GM23338 (cell line): ENCODE data around the gene DNAJC4. TPM values are rescaled to one million over a fixed set of nuclear protein-coding genes. Genes with fewer than 3 reads are reported as not detected.

Experiments
- CREB1 ChIP-seq: fragments of 250-450 bp; sonication (Bioruptor Pico); IDR thresholded peaks from 2 replicates; pipeline ENCODE4 v1.5.0; 2020; ENCODE audit warnings: low read depth, mild to moderate bottlenecking, moderate library complexity
- EZH2 ChIP-seq: fragments of 200-600 bp; sonication (generic); IDR thresholded peaks from one replicate; pipeline ENCODE4 v1.8.0; 2017; ENCODE audit warnings: antibody characterized with exemption, mild to moderate bottlenecking, low read depth; ENCODE audit not compliant: unreplicated experiment
- EZH2phosphoT487 ChIP-seq: fragments of 200-600 bp; sonication (generic); IDR thresholded peaks from one replicate; pipeline ENCODE4 v1.8.1; 2018; ENCODE audit warnings: antibody characterized with exemption; ENCODE audit not compliant: unreplicated experiment
- JUNB ChIP-seq: IDR thresholded peaks from one replicate; pipeline ENCODE4 v1.6.1; 2016; ENCODE audit warnings: antibody characterized with exemption; ENCODE audit not compliant: unreplicated experiment
- NANOG ChIP-seq: IDR thresholded peaks from 2 replicates; pipeline ENCODE4 v1.6.1; 2016; ENCODE audit warnings: antibody characterized with exemption, borderline replicate concordance
- POLR2AphosphoS5 ChIP-seq: IDR thresholded peaks from 2 replicates; pipeline ENCODE4 v1.6.1; 2016; ENCODE audit warnings: antibody characterized with exemption, low read depth
- ZNF114 ChIP-seq: fragments of 250-450 bp; sonication (Bioruptor Pico); IDR thresholded peaks from 2 replicates; pipeline ENCODE4 v1.5.0; 2020; ENCODE audit warnings: mild to moderate bottlenecking, moderate library complexity
- ZNF331 ChIP-seq: fragments of 250-450 bp; sonication (Bioruptor Pico); IDR thresholded peaks from 2 replicates; pipeline ENCODE4 v1.5.0; 2020; ENCODE audit warnings: low read depth, mild to moderate bottlenecking, moderate library complexity
- polyA plus RNA-seq: library from polyadenylated mRNA; unstranded; fragments of >200 nt; fragmentation: Nextera tagmentation; extraction: Ambion mirVana; gene quantifications from 2 replicates; pipeline ENCODE4 v1.2.1, GENCODE V29; 2016
- total RNA-seq: library from RNA; depleted of rRNA; stranded (reverse); fragments of >200 nt; shearing (Covaris generic); gene quantifications from 2 replicates; pipeline ENCODE4 v1.2.3, GENCODE V29; 2014
- TF ChIP-seq, protein P1 (sequence below): fragments of 250-450 bp; sonication (Bioruptor Pico); IDR thresholded peaks from 2 replicates; pipeline ENCODE4 v1.5.0; 2020; ENCODE audit warnings: mild to moderate bottlenecking, moderate library complexity
- TF ChIP-seq, protein P2 (sequence below): IDR thresholded peaks from one replicate; pipeline ENCODE4 v1.6.1; 2018; ENCODE audit warnings: antibody characterized with exemption; ENCODE audit not compliant: unreplicated experiment
- TF ChIP-seq, protein P3 (sequence below): IDR thresholded peaks from 2 replicates; pipeline ENCODE4 v1.6.1; 2016; ENCODE audit warnings: antibody characterized with exemption

Gene DNAJC4
- total and polyA plus RNA-seq, 2 experiments from 2014 or later = 10.5 to 34.4 TPM

DNA sequence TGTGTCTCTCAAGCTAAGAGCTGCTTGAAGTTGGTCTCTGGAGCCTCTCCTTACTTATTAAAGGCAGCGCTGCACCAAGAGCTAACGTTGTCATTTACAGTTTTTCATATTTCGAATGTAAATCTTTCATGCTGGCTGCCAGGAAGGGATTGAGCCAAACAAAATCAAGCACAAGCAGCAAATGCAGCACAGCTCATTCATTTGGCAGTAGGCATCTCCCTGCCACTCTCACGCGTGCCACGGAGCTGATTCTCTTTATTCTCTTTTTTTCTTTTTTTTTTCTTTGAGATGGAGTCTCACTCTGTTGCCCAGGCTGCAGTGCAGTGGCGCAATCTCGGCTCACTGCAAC is 2.6 kb downstream of the DNAJC4 start (continued):
- TF ChIP-seq, protein P1, sequence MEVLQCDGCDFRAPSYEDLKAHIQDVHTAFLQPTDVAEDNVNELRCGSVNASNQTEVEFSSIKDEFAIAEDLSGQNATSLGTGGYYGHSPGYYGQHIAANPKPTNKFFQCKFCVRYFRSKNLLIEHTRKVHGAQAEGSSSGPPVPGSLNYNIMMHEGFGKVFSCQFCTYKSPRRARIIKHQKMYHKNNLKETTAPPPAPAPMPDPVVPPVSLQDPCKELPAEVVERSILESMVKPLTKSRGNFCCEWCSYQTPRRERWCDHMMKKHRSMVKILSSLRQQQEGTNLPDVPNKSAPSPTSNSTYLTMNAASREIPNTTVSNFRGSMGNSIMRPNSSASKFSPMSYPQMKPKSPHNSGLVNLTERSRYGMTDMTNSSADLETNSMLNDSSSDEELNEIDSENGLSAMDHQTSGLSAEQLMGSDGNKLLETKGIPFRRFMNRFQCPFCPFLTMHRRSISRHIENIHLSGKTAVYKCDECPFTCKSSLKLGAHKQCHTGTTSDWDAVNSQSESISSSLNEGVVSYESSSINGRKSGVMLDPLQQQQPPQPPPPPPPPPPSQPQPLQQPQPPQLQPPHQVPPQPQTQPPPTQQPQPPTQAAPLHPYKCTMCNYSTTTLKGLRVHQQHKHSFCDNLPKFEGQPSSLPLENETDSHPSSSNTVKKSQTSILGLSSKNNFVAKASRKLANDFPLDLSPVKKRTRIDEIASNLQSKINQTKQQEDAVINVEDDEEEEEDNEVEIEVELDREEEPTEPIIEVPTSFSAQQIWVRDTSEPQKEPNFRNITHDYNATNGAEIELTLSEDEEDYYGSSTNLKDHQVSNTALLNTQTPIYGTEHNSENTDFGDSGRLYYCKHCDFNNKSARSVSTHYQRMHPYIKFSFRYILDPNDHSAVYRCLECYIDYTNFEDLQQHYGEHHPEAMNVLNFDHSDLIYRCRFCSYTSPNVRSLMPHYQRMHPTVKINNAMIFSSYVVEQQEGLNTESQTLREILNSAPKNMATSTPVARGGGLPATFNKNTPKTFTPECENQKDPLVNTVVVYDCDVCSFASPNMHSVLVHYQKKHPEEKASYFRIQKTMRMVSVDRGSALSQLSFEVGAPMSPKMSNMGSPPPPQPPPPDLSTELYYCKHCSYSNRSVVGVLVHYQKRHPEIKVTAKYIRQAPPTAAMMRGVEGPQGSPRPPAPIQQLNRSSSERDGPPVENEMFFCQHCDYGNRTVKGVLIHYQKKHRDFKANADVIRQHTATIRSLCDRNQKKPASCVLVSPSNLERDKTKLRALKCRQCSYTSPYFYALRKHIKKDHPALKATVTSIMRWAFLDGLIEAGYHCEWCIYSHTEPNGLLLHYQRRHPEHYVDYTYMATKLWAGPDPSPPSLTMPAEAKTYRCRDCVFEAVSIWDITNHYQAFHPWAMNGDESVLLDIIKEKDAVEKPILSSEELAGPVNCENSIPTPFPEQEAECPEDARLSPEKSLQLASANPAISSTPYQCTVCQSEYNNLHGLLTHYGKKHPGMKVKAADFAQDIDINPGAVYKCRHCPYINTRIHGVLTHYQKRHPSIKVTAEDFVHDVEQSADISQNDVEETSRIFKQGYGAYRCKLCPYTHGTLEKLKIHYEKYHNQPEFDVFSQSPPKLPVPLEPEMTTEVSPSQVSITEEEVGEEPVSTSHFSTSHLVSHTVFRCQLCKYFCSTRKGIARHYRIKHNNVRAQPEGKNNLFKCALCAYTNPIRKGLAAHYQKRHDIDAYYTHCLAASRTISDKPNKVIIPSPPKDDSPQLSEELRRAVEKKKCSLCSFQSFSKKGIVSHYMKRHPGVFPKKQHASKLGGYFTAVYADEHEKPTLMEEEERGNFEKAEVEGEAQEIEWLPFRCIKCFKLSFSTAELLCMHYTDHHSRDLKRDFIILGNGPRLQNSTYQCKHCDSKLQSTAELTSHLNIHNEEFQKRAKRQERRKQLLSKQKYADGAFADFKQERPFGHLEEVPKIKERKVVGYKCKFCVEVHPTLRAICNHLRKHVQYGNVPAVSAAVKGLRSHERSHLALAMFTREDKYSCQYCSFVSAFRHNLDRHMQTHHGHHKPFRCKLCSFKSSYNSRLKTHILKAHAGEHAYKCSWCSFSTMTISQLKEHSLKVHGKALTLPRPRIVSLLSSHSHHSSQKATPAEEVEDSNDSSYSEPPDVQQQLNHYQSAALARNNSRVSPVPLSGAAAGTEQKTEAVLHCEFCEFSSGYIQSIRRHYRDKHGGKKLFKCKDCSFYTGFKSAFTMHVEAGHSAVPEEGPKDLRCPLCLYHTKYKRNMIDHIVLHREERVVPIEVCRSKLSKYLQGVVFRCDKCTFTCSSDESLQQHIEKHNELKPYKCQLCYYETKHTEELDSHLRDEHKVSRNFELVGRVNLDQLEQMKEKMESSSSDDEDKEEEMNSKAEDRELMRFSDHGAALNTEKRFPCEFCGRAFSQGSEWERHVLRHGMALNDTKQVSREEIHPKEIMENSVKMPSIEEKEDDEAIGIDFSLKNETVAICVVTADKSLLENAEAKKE (CRISPR knock-in tag) = no peak
- TF ChIP-seq NANOG = no peak
- TF ChIP-seq CREB1 = no peak
- TF ChIP-seq JUNB = no peak
- TF ChIP-seq ZNF331 = no peak
- TF ChIP-seq, protein P2, sequence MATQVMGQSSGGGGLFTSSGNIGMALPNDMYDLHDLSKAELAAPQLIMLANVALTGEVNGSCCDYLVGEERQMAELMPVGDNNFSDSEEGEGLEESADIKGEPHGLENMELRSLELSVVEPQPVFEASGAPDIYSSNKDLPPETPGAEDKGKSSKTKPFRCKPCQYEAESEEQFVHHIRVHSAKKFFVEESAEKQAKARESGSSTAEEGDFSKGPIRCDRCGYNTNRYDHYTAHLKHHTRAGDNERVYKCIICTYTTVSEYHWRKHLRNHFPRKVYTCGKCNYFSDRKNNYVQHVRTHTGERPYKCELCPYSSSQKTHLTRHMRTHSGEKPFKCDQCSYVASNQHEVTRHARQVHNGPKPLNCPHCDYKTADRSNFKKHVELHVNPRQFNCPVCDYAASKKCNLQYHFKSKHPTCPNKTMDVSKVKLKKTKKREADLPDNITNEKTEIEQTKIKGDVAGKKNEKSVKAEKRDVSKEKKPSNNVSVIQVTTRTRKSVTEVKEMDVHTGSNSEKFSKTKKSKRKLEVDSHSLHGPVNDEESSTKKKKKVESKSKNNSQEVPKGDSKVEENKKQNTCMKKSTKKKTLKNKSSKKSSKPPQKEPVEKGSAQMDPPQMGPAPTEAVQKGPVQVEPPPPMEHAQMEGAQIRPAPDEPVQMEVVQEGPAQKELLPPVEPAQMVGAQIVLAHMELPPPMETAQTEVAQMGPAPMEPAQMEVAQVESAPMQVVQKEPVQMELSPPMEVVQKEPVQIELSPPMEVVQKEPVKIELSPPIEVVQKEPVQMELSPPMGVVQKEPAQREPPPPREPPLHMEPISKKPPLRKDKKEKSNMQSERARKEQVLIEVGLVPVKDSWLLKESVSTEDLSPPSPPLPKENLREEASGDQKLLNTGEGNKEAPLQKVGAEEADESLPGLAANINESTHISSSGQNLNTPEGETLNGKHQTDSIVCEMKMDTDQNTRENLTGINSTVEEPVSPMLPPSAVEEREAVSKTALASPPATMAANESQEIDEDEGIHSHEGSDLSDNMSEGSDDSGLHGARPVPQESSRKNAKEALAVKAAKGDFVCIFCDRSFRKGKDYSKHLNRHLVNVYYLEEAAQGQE = no peak
- no peak for TF ChIP-seq EZH2phosphoT487
- TF ChIP-seq, protein P3, sequence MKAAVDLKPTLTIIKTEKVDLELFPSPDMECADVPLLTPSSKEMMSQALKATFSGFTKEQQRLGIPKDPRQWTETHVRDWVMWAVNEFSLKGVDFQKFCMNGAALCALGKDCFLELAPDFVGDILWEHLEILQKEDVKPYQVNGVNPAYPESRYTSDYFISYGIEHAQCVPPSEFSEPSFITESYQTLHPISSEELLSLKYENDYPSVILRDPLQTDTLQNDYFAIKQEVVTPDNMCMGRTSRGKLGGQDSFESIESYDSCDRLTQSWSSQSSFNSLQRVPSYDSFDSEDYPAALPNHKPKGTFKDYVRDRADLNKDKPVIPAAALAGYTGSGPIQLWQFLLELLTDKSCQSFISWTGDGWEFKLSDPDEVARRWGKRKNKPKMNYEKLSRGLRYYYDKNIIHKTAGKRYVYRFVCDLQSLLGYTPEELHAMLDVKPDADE = no peak
- TF ChIP-seq EZH2 = no peak
- TF ChIP-seq ZNF114 (CRISPR knock-in tag) = no peak
- TF ChIP-seq POLR2AphosphoS5 = no peak
